HG03066 (cell line): ENCODE data around the gene RAVER1.
"Not testable (repeated sequence)": the region's sequence is repeated elsewhere in the genome, so short reads cannot be mapped to it uniquely, and the experiment has no call there.

Source experiments
- ATAC-seq: cut with Tn5 transposase; IDR thresholded peaks from one replicate; pipeline ENCODE4 v1.9.1; 2021; ENCODE audit warnings: low read depth; ENCODE audit not compliant: unreplicated experiment

RAVER1 gene

DNA sequence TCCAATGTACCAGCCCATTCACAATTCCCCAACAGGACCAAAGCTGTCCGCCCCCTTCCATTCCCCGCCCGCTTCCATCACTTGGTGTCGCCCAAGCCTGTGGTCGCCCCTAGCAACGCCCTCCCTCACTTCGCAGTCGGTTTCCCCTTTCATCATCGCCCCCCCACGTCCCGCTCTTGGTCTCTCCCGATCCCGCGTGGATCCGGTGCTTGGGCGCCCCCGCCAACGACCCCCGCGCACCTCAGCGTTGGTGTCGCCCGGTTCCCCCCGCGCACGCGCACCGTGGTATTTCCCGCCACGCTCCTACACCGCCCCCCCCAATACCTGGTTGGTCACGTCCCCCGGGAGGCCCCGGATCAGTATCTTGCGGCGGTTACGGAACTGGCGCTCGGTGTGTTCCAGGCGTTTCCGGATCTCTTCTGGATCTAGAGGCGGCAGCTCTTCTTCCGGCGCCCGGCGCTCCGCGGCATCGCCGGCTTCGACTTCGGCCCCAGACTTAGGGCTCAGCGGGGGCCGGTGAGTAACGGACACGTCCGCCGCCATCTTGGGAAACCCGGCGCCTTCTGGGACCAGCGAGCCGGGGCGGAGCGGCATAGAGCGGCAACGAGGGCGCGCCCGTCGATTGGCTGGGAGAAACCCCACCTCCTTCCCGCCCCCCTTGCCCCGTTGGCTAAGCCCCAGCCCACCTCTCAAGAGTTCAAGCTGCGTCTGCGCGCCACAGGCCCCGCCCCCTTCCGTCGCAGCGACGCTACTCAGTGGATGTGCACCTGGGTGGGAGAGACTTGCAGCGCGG lies at the start of gene RAVER1:
TSS of gene RAVER1 (minus strand) at position 565 of the 793 bp plus-strand sequence. CDS start at position 543, 22 bp downstream.
- peak; percentile 85 for ATAC-seq

DNA sequence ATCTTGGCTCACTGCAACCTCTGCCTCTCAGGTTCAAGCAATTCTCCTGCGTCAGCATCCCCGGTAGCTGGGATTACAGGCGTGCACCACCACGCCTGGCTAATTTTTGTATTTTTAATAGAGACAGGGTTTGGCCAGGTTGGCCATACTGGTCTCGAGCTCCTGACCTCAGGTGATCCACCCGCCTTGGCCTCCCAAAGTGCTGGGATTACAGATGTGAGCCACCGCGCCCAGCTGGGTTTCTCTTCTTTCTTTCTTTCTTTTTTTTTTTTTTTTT lies 49.8 kb upstream of the RAVER1 start:
- ATAC-seq: not testable (repeated sequence)

GRCh38 chr19:10380313-10381102 lies 47.2 kb upstream of the RAVER1 start, which contains the start of gene TYK2:
TSS of gene TYK2 (minus strand) at chr19:10380572. CDS start at chr19:10378406, 2,166 bp downstream.
- ATAC-seq: peak; percentile 95

DNA sequence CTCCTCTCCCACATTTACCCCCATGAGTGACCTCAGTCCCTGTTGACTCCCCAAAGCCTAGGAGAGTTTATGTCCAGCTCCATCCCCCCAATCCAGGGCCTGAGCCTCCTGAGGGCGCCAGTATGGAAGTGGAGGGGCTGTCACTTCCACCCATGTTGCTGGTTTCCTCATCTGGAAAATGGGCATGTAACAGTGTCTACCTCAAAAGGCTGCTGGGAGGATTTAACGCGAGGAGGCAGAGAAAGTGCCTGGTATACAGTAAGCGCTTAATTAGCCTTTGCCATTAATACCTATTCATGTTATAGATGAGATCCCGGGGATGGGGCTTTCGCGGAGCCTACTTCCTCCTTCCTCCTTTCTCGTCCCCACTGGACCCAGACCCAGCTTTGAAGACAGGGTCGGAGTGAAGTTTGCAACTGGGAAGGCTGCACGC lies 46.6 kb upstream of the RAVER1 start:
- ATAC-seq: no peak

- ATAC-seq: no peak
Observed at GRCh38 chr19:10378124-10378523, 44.8 kb upstream of the RAVER1 start.

DNA sequence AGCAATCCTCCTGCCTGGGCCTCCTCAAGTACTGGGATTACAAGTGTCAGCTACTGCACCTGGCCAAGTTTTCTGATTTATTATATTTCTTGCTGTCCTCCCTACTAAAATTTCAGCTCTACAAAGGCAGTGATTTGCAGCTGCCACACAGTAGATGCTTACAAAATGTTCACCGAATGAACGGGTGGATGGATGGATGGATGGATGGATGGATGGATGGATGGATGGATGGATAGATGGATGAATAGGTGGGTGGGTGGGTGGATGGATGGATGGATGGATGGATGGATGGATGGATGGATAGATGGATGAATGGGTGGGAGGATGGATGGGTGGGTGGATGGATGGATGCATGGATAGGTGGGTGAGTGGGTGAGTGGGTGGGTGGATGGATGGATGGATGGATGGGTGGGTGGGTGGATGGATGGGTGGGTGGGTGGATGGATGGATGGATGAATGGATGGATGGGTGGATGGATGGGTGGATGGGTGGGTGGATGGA lies 43.9 kb upstream of the RAVER1 start:
- not testable (repeated sequence) for ATAC-seq

DNA sequence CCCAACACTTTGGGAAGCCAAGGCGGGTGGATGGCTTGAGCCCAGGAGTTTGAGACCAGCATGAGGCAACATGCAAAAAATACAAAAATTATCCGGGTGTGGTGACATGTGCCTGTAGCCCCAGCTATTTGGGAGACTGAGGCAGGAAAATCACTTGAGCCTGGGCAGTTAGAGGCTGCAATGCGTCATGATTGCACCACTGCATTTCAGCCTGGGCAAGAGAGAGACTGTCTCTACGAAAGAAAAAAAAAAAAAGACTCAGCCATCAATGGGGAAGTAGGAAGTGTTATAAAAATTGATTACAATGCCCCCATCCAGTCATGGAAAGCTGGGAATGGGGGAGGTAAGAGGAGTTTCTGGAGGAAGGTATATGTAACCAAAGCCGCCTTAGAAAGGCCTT lies 41.6 kb upstream of the RAVER1 start:
- no peak for ATAC-seq

GRCh38 chr19:10372690-10373089 lies 39.4 kb upstream of the RAVER1 start:
- no peak for ATAC-seq

- no peak for ATAC-seq
Observed at GRCh38 chr19:10368101-10368803, 34.9 kb upstream of the RAVER1 start.

DNA sequence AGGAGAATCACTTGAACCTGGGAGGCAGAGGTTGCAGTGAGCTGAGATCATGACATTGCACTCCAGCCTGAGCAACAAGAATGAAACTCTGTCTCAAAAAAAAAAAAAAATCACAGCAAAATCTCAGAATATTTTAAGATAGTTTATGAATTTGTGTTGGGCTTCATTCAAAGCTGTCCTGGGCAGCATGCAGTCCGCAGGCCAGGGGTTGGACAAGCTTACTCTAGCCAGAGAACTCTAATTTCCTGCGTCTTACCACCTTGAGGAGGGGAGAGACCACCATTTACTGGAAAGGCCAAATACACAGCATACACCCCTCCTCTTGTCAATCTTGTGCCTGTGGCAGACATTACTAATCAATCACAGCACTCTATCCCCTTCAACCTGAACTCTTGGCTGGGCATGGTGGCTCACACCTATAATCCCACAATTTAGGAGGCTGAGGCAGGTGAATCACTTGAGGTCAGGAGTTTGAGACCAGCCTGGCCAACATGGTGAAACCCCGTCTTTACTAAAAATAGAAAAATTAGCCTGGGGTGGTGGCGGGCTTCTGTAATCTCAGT lies 33.7 kb upstream of the RAVER1 start:
- ATAC-seq: not testable (repeated sequence)

- ATAC-seq: no peak
Observed at GRCh38 chr19:10365518-10365917, 32.2 kb upstream of the RAVER1 start.

- no peak for ATAC-seq
Observed at GRCh38 chr19:10364644-10365043, 31.3 kb upstream of the RAVER1 start.

GRCh38 chr19:10363789-10364281 lies 30.5 kb upstream of the RAVER1 start:
- ATAC-seq: no peak

DNA sequence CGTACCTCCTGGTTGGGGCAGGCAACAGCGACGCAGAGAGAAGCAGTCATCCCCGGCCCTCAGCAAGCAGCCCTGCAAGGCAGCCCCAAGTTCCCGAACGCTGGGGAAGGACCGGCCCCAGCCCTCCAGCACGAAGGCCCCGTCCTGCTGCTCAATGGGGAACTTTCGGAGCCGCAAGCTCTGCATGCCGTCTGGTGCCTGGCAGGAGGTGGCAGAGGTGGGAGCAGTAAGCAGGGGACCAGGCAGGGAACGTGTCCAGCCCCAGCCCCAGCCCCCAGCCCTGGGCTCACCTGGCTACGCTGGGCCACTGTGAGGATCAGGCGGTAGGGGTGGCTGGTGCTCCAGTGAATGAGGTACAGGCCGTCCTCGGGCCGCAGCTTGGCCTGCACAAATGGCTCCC lies 28.9 kb upstream of the RAVER1 start:
- ATAC-seq: no peak

DNA sequence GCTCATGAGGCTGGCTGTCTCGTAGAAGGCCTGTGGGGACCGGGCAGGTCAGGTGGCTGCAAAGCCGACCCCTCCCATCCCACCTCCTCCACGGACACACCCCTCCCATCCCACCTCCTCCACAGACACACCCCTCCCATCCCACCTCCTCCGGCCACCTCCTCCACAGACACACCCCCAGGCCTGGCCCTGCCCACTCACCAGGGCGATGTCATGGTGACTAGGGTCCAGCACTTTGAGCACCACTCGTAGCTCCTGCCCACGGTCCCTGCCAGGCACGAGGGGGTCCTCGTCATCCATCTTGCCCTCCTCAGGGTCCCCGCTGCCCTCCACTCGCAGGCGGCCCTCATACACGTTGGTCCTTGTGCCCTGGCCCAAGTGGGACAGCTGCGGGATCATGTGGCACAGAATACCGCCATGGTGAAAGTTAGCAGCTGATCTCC lies 28.3 kb upstream of the RAVER1 start:
- no peak for ATAC-seq

GRCh38 chr19:10356431-10356830 lies 23.1 kb upstream of the RAVER1 start:
- no peak for ATAC-seq

- ATAC-seq: no peak
Observed at GRCh38 chr19:10353793-10354391, 20.6 kb upstream of the RAVER1 start.

DNA sequence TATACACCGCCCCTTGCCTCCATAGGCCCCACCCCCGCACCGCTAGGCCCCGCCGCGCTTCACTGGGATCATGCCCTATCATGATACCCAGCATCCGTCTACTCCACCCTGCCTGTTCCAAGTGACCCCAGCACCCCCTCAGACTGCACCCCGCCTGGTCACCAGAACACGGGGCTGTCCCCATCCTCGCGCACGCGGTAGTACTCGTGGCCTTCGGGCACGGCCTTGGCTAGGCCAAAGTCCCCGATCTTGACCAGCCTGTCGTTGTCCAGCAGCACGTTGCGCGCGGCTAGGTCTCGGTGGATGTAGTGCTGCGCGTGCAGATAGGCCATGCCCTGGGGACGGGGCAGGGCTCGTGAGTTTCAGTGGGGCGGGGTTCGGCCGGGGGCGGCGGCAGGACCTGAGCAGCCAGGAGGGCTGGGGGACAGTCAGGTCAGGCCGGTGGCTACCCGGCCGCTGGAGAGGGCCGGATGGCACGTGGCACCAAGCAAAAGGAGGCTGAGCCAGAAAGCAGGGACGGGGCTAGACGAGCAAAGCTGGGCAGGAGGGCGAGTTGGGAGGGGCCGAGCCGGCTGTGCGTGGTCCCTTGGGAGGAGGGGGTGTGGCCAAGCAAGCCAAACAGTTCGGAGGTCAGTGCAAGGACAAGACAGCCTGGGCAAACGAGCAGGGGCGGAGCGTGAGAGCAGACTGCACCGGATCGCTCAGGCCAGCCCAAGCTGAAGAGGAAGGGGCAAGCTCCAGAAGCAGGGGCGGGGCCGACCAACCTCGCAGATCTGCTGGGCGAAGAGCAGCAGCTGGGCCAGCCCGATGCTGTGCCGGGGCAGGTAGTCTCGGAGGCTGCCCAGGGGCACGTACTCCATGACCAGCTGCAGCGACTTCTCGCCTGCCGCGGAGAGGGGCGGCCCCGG lies 19.7 kb upstream of the RAVER1 start:
- ATAC-seq: no peak

GRCh38 chr19:10346509-10346908 lies 13.2 kb upstream of the RAVER1 start:
- ATAC-seq: no peak
